ENCODE data around the gene ZFYVE1.

The ZFYVE1 gene

DNA sequence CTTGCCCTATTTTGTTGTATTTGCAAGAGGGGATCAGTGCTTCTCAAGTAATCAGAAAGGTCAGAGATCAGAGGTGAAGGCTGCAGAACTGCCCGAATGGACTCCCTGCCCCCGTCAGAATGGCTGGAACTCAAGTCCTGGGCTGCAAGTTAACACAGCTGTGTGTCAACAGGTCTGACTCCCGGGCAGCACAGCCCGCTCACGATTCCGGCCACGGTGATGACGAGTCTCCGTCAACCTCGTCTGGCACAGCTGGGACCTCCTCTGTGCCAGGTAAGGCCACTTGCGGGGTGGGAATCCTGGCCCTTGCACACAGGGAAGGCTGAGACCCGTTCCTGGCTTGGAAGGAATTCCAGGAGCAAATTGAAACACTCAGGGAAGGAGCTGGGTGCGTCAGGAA lies 87.3 kb downstream of the ZFYVE1 start:
- TF ChIP-seq, protein P1, sequence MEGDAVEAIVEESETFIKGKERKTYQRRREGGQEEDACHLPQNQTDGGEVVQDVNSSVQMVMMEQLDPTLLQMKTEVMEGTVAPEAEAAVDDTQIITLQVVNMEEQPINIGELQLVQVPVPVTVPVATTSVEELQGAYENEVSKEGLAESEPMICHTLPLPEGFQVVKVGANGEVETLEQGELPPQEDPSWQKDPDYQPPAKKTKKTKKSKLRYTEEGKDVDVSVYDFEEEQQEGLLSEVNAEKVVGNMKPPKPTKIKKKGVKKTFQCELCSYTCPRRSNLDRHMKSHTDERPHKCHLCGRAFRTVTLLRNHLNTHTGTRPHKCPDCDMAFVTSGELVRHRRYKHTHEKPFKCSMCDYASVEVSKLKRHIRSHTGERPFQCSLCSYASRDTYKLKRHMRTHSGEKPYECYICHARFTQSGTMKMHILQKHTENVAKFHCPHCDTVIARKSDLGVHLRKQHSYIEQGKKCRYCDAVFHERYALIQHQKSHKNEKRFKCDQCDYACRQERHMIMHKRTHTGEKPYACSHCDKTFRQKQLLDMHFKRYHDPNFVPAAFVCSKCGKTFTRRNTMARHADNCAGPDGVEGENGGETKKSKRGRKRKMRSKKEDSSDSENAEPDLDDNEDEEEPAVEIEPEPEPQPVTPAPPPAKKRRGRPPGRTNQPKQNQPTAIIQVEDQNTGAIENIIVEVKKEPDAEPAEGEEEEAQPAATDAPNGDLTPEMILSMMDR (IDR thresholded peaks at IDR 0.05; ENCODE audit: low read depth, low read length) = no peak
- TF ChIP-seq EZH2phosphoT487 (IDR thresholded peaks at IDR 0.05; ENCODE audit: low read depth) = no peak
- Histone ChIP-seq H3K4me1 (ENCODE audit: low read length) (no peaks in the 10 kb centered on the region), H3K27me3 (ENCODE audit: low read depth, low read length) (no peaks in the 10 kb centered on the region), H3K4me3 (ENCODE audit: low read length) (no peak overlapping the region), H2AFZ (ENCODE audit: low read depth, low read length) (no peak overlapping the region), H3K9ac (ENCODE audit: low read length) (no peak overlapping the region), H3K4me2 (ENCODE audit: low read length) (no peak overlapping the region), H3K27ac (ENCODE audit: low read length) (no peak overlapping the region), H3K79me2 (ENCODE audit: low read length) (peaks cover 12% of the 10 kb centered on the region), H4K20me1 (ENCODE audit: insufficient read depth, low read length) (no peaks in the 10 kb centered on the region), H3K36me3 (replicated peaks; ENCODE audit: low read depth, low read length) (peaks cover 21% of the 10 kb centered on the region), H3K9me3 (ENCODE audit: insufficient read depth, low read length) (no peaks in the 10 kb centered on the region)

DNA sequence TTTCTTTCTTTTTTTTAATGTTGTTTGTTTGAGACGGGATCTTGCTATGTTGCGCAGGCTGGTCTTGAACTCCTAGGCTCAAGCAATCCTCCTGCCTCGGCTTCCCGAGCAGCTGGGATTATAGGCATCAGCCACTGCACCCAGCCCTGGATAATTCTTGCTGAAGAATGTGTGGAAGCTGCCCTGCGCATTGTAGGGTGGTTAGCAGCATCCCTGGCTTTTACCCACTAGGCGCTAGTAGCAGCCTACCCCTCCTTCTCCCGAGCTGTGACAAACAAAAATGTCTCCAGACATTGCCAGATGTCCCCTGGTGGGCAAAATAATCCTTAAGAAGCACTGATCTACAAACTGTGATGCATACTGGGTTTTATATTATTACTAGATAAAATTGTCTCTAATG lies 94.0 kb downstream of the ZFYVE1 start:
- Histone ChIP-seq H3K36me3 (replicated peaks; ENCODE audit: low read depth, low read length) (no peaks in the 10 kb centered on the region), H4K20me1 (ENCODE audit: insufficient read depth, low read length) (no peaks in the 10 kb centered on the region), H3K4me3 (ENCODE audit: low read length) (no peak overlapping the region), H2AFZ (ENCODE audit: low read depth, low read length) (no peak overlapping the region), H3K27me3 (ENCODE audit: low read depth, low read length) (no peaks in the 10 kb centered on the region), H3K4me1 (ENCODE audit: low read length) (0 out of 2 replicates have a peak, but pooled peaks cover under 1% of the 10 kb centered on the region), H3K4me2 (ENCODE audit: low read length) (no peak overlapping the region), H3K9ac (ENCODE audit: low read length) (no peak overlapping the region), H3K79me2 (ENCODE audit: low read length) (peaks cover 59% of the 10 kb centered on the region), H3K9me3 (ENCODE audit: insufficient read depth, low read length) (no peaks in the 10 kb centered on the region), H3K27ac (ENCODE audit: low read length) (no peak overlapping the region)
- TF ChIP-seq EZH2phosphoT487 (IDR thresholded peaks at IDR 0.05; ENCODE audit: low read depth) = no peak
- TF ChIP-seq, protein P1 (IDR thresholded peaks at IDR 0.05; ENCODE audit: low read depth, low read length) = no peak

DNA sequence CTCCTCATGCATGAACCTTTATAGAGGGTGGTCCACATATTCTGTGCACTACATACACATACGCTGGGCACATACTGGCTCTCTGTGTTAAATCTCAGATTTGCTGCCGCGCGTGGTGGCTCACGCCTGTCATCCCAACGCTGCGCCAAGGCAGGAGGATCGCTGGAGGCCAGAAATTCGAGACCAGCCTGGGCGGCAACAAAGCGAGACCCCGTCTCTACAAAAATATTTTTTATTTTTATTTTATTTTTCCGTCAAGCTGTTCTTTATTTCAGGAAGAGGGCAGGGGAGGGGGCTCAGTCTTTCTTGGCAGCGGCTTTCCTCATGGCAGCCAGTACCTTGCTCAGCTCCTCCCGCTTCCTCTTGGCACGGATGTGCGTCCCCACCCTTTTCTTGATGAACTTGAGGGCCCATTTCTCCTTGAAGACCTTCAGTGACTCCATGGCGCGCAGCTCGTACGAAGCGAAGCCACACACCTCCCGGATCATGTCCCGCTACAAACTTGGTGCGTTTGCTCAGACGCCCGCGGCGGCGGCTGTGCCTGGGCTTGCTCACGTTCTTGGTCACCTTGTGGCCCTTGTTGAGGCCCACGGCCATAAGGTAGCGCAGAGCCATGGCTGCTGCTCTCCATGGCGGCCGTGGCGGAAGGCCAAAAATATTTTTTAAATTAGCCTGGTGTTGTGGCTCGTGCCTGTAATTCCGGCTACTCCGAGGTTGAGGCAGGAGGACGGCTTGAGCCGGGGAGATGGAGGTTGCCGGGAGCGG lies 97.4 kb downstream of the ZFYVE1 start:
- Histone ChIP-seq H3K9me3 (ENCODE audit: insufficient read depth, low read length) (no peaks in the 10 kb centered on the region), H3K4me2 (ENCODE audit: low read length) (no peak overlapping the region), H3K79me2 (ENCODE audit: low read length) (peaks cover 51% of the 10 kb centered on the region), H3K9ac (ENCODE audit: low read length) (no peak overlapping the region), H3K27ac (ENCODE audit: low read length) (no peak overlapping the region), H3K4me1 (ENCODE audit: low read length) (peaks cover 8% of the 10 kb centered on the region; the same call in 1 of the 2 replicates), H3K4me3 (ENCODE audit: low read length) (no peak overlapping the region), H4K20me1 (ENCODE audit: insufficient read depth, low read length) (no peaks in the 10 kb centered on the region), H3K27me3 (ENCODE audit: low read depth, low read length) (no peaks in the 10 kb centered on the region), H3K36me3 (replicated peaks; ENCODE audit: low read depth, low read length) (no peaks in the 10 kb centered on the region), H2AFZ (ENCODE audit: low read depth, low read length) (no peak overlapping the region)
- no peak for TF ChIP-seq EZH2phosphoT487 (IDR thresholded peaks at IDR 0.05; ENCODE audit: low read depth)
- TF ChIP-seq, protein P1 (IDR thresholded peaks at IDR 0.05; ENCODE audit: low read depth, low read length) = no peak

DNA sequence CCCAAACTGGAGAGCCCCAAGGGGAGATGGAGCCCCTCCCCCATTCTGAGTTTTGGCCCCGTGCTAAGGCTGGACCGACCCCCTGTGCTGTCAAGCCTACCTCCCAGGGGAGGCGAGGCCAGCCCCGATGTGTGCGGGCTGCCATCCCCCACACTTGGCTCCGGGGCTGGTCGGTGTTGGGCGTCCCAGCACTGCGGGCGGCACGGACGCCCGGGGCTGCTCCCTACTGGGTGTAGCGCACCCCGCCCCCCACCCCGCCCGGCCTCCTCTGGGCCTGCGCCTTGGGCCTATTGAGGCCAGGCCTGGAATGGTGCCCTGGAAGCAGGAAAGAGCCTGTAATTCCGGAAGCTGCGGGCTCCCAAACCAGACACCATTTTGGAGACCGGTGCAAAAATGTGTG lies 98.0 kb downstream of the ZFYVE1 start:
- Histone ChIP-seq H3K27ac (ENCODE audit: low read length) (no peak overlapping the region), H3K9me3 (ENCODE audit: insufficient read depth, low read length) (no peaks in the 10 kb centered on the region), H3K36me3 (replicated peaks; ENCODE audit: low read depth, low read length) (no peaks in the 10 kb centered on the region), H3K9ac (ENCODE audit: low read length) (no peak overlapping the region), H4K20me1 (ENCODE audit: insufficient read depth, low read length) (no peaks in the 10 kb centered on the region), H3K27me3 (ENCODE audit: low read depth, low read length) (no peaks in the 10 kb centered on the region), H3K4me3 (ENCODE audit: low read length) (no peak overlapping the region), H2AFZ (ENCODE audit: low read depth, low read length) (no peak overlapping the region), H3K79me2 (ENCODE audit: low read length) (peaks cover 48% of the 10 kb centered on the region), H3K4me2 (ENCODE audit: low read length) (no peak overlapping the region), H3K4me1 (ENCODE audit: low read length) (peaks cover 8% of the 10 kb centered on the region; the same call in 1 of the 2 replicates)
- TF ChIP-seq, protein P1 (IDR thresholded peaks at IDR 0.05; ENCODE audit: low read depth, low read length) = no peak
- no peak for TF ChIP-seq EZH2phosphoT487 (IDR thresholded peaks at IDR 0.05; ENCODE audit: low read depth)
